ENCODE data around the gene ANGPTL1.
"Not testable (repeated sequence)": the region's sequence is repeated elsewhere in the genome, so short reads cannot be mapped to it uniquely, and the experiment has no call there.

ANGPTL1 gene

GRCh38 chr1:178868706-178869105, 2.2 kb downstream of the ANGPTL1 start:
- peak overlapping the region; percentile 69; the same call in 1 of the 2 replicates for H3K27ac ChIP-seq (ENCODE audit: low read depth, low read length)
- H3K9me3 ChIP-seq (ENCODE audit: insufficient read depth, low read depth, low read length), result no peaks in the 10 kb centered on the region
- no peaks in the 10 kb centered on the region for H3K27me3 ChIP-seq (ENCODE audit: insufficient read depth, low read length)
- peak overlapping the region; percentile 9; the same call in 1 of the 2 replicates for H3K4me3 ChIP-seq (ENCODE audit: low read length)
- H3K4me1 ChIP-seq (ENCODE audit: insufficient read depth, low read length), result peaks cover 44% of the 10 kb centered on the region
- no CpG with 5 or more reads among the region's 1 CpG for WGBS
- no peak overlapping the region for H3K9ac ChIP-seq (ENCODE audit: low read depth, low read length)
- H3K36me3 ChIP-seq (ENCODE audit: insufficient read depth, low read length), result no peaks in the 10 kb centered on the region

DNA sequence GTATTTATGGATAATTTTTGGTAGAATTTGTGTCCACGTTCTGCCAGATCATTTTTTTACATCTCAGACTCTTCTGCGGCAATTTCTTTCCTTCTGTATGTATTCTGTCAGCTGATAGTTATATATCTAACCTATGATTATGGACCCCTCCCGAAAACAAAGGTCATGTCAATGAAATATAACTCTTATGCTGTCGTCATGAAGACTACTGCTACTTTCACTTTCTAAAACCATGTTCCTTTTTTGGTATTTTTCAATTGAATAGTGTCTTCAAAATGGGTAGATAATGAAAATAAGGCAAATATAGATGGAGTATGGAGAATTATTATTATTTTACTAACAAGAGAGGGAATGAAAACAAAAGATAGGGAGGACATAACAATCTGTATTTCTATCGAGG, 3.2 kb downstream of the ANGPTL1 start:
- H3K27me3 ChIP-seq (ENCODE audit: insufficient read depth, low read length), result no peaks in the 10 kb centered on the region
- WGBS, result 95% methylated on average over 4 of the region's 5 CpGs
- peaks cover 44% of the 10 kb centered on the region for H3K4me1 ChIP-seq (ENCODE audit: insufficient read depth, low read length)
- no peak overlapping the region for H3K9ac ChIP-seq (ENCODE audit: low read depth, low read length)
- H3K4me3 ChIP-seq (ENCODE audit: low read length), result no peak overlapping the region
- H3K27ac ChIP-seq (ENCODE audit: low read depth, low read length), result no peak overlapping the region
- no peaks in the 10 kb centered on the region for H3K9me3 ChIP-seq (ENCODE audit: insufficient read depth, low read depth, low read length)
- no peaks in the 10 kb centered on the region for H3K36me3 ChIP-seq (ENCODE audit: insufficient read depth, low read length)

- 97% methylated on average over 6 of the region's 6 CpGs for WGBS
- Histone ChIP-seq H3K36me3 (ENCODE audit: insufficient read depth, low read length) (no peaks in the 10 kb centered on the region), H3K4me3 (ENCODE audit: low read length) (no peak overlapping the region), H3K9ac (ENCODE audit: low read depth, low read length) (no peak overlapping the region), H3K9me3 (ENCODE audit: insufficient read depth, low read depth, low read length) (no peaks in the 10 kb centered on the region), H3K27me3 (ENCODE audit: insufficient read depth, low read length) (no peaks in the 10 kb centered on the region), H3K4me1 (ENCODE audit: insufficient read depth, low read length) (peaks cover 17% of the 10 kb centered on the region), H3K27ac (ENCODE audit: low read depth, low read length) (no peak overlapping the region)
These were observed 6.6 kb downstream of the ANGPTL1 start for GRCh38 chr1:178864326-178864725.

DNA sequence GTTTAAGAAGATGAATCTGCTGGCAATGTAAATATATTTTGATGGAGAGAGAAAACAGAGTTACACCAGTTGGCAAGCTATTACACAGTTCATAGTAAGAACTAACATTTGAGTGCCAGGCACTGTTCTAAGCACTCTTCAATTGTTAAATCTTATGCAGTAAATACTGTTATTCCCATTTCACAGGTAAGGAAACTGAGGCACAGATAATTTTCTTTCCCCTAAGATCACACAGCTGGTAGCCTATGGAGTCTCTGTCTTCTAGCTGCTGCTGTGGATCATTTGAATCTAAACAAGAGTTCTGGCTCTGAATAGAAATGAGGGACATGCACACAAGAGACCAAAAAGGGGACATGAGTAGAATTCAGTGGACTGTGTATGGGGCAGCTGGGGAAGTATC, 8.0 kb downstream of the ANGPTL1 start:
- no peak overlapping the region for H3K4me3 ChIP-seq (ENCODE audit: low read length)
- no peaks in the 10 kb centered on the region for H3K36me3 ChIP-seq (ENCODE audit: insufficient read depth, low read length)
- no peaks in the 10 kb centered on the region for H3K27me3 ChIP-seq (ENCODE audit: insufficient read depth, low read length)
- peaks cover 3% of the 10 kb centered on the region; the same call in 1 of the 2 replicates for H3K4me1 ChIP-seq (ENCODE audit: insufficient read depth, low read length)
- no peak overlapping the region for H3K9ac ChIP-seq (ENCODE audit: low read depth, low read length)
- H3K9me3 ChIP-seq (ENCODE audit: insufficient read depth, low read depth, low read length), result no peaks in the 10 kb centered on the region
- H3K27ac ChIP-seq (ENCODE audit: low read depth, low read length), result no peak overlapping the region

GRCh38 chr1:178862416-178862815, 8.5 kb downstream of the ANGPTL1 start:
- peaks cover 3% of the 10 kb centered on the region; the same call in 1 of the 2 replicates for H3K4me1 ChIP-seq (ENCODE audit: insufficient read depth, low read length)
- 98% methylated on average over 3 of the region's 3 CpGs for WGBS
- no peak overlapping the region for H3K9ac ChIP-seq (ENCODE audit: low read depth, low read length)
- H3K9me3 ChIP-seq (ENCODE audit: insufficient read depth, low read depth, low read length), result no peaks in the 10 kb centered on the region
- no peak overlapping the region for H3K4me3 ChIP-seq (ENCODE audit: low read length)
- no peaks in the 10 kb centered on the region for H3K27me3 ChIP-seq (ENCODE audit: insufficient read depth, low read length)
- no peak overlapping the region for H3K27ac ChIP-seq (ENCODE audit: low read depth, low read length)
- H3K36me3 ChIP-seq (ENCODE audit: insufficient read depth, low read length), result no peaks in the 10 kb centered on the region

GRCh38 chr1:178857126-178857525, 13.8 kb downstream of the ANGPTL1 start:
- no peak overlapping the region for H3K9ac ChIP-seq (ENCODE audit: low read depth, low read length)
- H3K36me3 ChIP-seq (ENCODE audit: insufficient read depth, low read length), result no peaks in the 10 kb centered on the region
- no peaks in the 10 kb centered on the region for H3K4me1 ChIP-seq (ENCODE audit: insufficient read depth, low read length)
- H3K4me3 ChIP-seq (ENCODE audit: low read length), result no peak overlapping the region
- no peak overlapping the region for H3K27ac ChIP-seq (ENCODE audit: low read depth, low read length)
- 100% methylated on average over 1 of the region's 2 CpGs for WGBS
- no peaks in the 10 kb centered on the region for H3K9me3 ChIP-seq (ENCODE audit: insufficient read depth, low read depth, low read length)
- H3K27me3 ChIP-seq (ENCODE audit: insufficient read depth, low read length), result no peaks in the 10 kb centered on the region

GRCh38 chr1:178849918-178850317, 21.0 kb downstream of the ANGPTL1 start:
- Histone ChIP-seq H3K27ac (ENCODE audit: low read depth, low read length) (no peak overlapping the region), H3K36me3 (ENCODE audit: insufficient read depth, low read length) (no peaks in the 10 kb centered on the region), H3K4me3 (ENCODE audit: low read length) (no peak overlapping the region), H3K9ac (ENCODE audit: low read depth, low read length) (no peak overlapping the region), H3K27me3 (ENCODE audit: insufficient read depth, low read length) (no peaks in the 10 kb centered on the region), H3K9me3 (ENCODE audit: insufficient read depth, low read depth, low read length) (no peaks in the 10 kb centered on the region), H3K4me1 (ENCODE audit: insufficient read depth, low read length) (no peaks in the 10 kb centered on the region)
- 97% methylated on average over 2 of the region's 2 CpGs for WGBS

- H3K4me1 ChIP-seq (ENCODE audit: insufficient read depth, low read length); H3K9ac ChIP-seq (ENCODE audit: low read depth, low read length); H3K36me3 ChIP-seq (ENCODE audit: insufficient read depth, low read length); H3K27me3 ChIP-seq (ENCODE audit: insufficient read depth, low read length); H3K27ac ChIP-seq (ENCODE audit: low read depth, low read length); H3K4me3 ChIP-seq (ENCODE audit: low read length); H3K9me3 ChIP-seq (ENCODE audit: insufficient read depth, low read depth, low read length): not testable (repeated sequence)
- 96% methylated on average over 1 of the region's 1 CpG for WGBS
These were observed 23.0 kb downstream of the ANGPTL1 start for GRCh38 chr1:178847919-178848318.

GRCh38 chr1:178847396-178847849, 23.5 kb downstream of the ANGPTL1 start:
- no peaks in the 10 kb centered on the region for H3K36me3 ChIP-seq (ENCODE audit: insufficient read depth, low read length)
- H3K27ac ChIP-seq (ENCODE audit: low read depth, low read length), result no peak overlapping the region
- H3K27me3 ChIP-seq (ENCODE audit: insufficient read depth, low read length), result no peaks in the 10 kb centered on the region
- no peak overlapping the region for H3K4me3 ChIP-seq (ENCODE audit: low read length)
- H3K4me1 ChIP-seq (ENCODE audit: insufficient read depth, low read length), result no peaks in the 10 kb centered on the region
- H3K9me3 ChIP-seq (ENCODE audit: insufficient read depth, low read depth, low read length), result no peaks in the 10 kb centered on the region
- 97% methylated on average over 2 of the region's 2 CpGs for WGBS
- no peak overlapping the region for H3K9ac ChIP-seq (ENCODE audit: low read depth, low read length)

DNA sequence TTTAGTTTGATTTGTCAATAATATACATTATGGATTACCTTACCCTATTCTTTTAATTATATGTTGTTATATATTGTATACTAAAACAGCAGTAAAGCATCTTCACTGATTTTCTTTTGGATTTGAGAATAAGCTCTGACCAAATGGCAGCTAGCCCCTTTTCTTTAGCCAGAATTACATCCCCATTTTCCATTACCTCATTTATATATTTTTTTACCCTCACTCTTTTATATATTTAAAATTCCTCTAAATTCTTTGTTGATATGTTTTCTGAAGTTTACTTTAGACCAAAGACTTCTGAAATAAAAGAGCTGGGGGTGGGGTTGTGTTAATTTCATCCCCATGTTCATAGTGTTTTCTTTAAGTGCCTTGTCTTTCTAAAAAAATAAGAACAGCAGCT, 24.6 kb downstream of the ANGPTL1 start:
- Histone ChIP-seq H3K9me3 (ENCODE audit: insufficient read depth, low read depth, low read length) (no peaks in the 10 kb centered on the region), H3K4me3 (ENCODE audit: low read length) (no peak overlapping the region), H3K9ac (ENCODE audit: low read depth, low read length) (no peak overlapping the region), H3K27ac (ENCODE audit: low read depth, low read length) (no peak overlapping the region), H3K4me1 (ENCODE audit: insufficient read depth, low read length) (no peaks in the 10 kb centered on the region), H3K27me3 (ENCODE audit: insufficient read depth, low read length) (no peaks in the 10 kb centered on the region), H3K36me3 (ENCODE audit: insufficient read depth, low read length) (no peaks in the 10 kb centered on the region)

DNA sequence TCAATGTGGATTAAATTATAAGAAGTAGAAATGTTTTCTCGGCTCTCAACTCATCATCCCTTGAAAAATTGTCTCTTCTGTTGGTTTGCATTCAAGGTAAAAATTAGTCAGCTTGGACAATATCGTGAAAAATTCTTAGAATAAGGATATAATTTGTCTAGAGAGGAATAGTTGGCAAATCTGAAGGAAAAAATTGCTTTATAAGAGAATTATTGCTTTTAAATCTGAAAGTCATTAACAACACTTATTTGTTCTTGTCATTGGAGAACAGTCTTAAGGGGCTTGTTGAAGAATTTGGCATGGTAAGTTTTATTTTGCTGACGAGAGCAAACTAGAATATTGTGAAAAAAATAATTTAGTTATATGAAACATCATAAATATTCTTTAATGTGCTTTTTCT, 26.4 kb downstream of the ANGPTL1 start:
- no peaks in the 10 kb centered on the region for H3K27me3 ChIP-seq (ENCODE audit: insufficient read depth, low read length)
- no peaks in the 10 kb centered on the region for H3K9me3 ChIP-seq (ENCODE audit: insufficient read depth, low read depth, low read length)
- H3K4me3 ChIP-seq (ENCODE audit: low read length), result no peak overlapping the region
- H3K4me1 ChIP-seq (ENCODE audit: insufficient read depth, low read length), result no peaks in the 10 kb centered on the region
- H3K27ac ChIP-seq (ENCODE audit: low read depth, low read length), result no peak overlapping the region
- no peaks in the 10 kb centered on the region for H3K36me3 ChIP-seq (ENCODE audit: insufficient read depth, low read length)
- H3K9ac ChIP-seq (ENCODE audit: low read depth, low read length), result no peak overlapping the region
- WGBS, result 93% methylated on average over 2 of the region's 3 CpGs

DNA sequence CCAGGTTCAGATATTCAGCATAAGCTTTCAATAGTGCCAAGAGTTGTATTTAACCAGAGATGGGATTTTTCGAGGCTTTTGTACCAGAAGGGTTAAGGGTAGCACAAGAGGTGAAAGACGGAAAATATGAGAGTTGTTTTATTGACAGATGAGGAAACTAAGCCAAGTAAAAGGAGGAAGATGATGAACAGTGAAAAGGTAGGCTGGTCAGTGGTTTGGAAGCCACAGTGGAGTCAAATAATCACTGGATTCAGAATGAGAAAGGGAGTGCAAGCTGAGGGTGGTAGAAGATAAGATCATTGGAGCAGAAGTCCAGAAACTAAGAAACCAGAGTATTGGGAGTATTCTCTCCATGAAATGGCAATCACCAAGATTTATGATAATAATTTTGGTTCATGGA, 45.7 kb downstream of the ANGPTL1 start:
- H3K4me1 ChIP-seq (ENCODE audit: insufficient read depth, low read length), result no peaks in the 10 kb centered on the region

More for the DNA sequence above, 45.7 kb downstream of the ANGPTL1 start:
- Histone ChIP-seq H3K9ac (ENCODE audit: low read depth, low read length) (no peak overlapping the region), H3K9me3 (ENCODE audit: insufficient read depth, low read depth, low read length) (peaks cover 3% of the 10 kb centered on the region; the same call in 1 of the 2 replicates), H3K27me3 (ENCODE audit: insufficient read depth, low read length) (no peaks in the 10 kb centered on the region), H3K4me3 (ENCODE audit: low read length) (no peak overlapping the region), H3K36me3 (ENCODE audit: insufficient read depth, low read length) (peaks cover 20% of the 10 kb centered on the region; the same call in 1 of the 2 replicates), H3K27ac (ENCODE audit: low read depth, low read length) (no peak overlapping the region)
- WGBS, result 92% methylated on average over 2 of the region's 2 CpGs
